PFSK-1 (cell line): ENCODE data around the gene KIRREL3.

Source experiments
- FOXP2 ChIP-seq: optimal IDR thresholded peaks from 2 replicates; pipeline ENCODE3; 2011; ENCODE audit warnings: borderline replicate concordance, control low read depth, inconsistent platforms; ENCODE audit not compliant: insufficient read depth; ENCODE audit errors: extremely low read length, extremely low read depth
- POLR2AphosphoS5 ChIP-seq: IDR thresholded peaks from 2 replicates; pipeline ENCODE4 v1.6.1; 2012; ENCODE audit warnings: low read depth, mild to moderate bottlenecking, control low read depth, low read length, moderate library complexity
- SIN3A ChIP-seq: IDR thresholded peaks from 2 replicates; pipeline ENCODE4 v1.6.1; 2012; ENCODE audit warnings: mild to moderate bottlenecking, low read length, moderate library complexity, borderline replicate concordance; ENCODE audit not compliant: insufficient read depth
- TAF1 ChIP-seq: IDR thresholded peaks from 2 replicates; pipeline ENCODE4 v1.6.1; 2012; ENCODE audit warnings: low read length, control low read depth, borderline replicate concordance; ENCODE audit not compliant: insufficient read depth
- TF ChIP-seq, protein P1 (sequence below), 2 experiments: IDR thresholded peaks; 2 replicates each; pipeline versions ENCODE4 v1.6.1 to v1.8.0; 2011 to 2012; ENCODE audit warnings: low read depth in 2 of 2, low read length in 2 of 2, control low read depth in 1 of 2, inconsistent platforms in 1 of 2, mild to moderate bottlenecking in 1 of 2, moderate library complexity in 1 of 2; ENCODE audit not compliant: insufficient read depth in 1 of 2

KIRREL3 gene

DNA sequence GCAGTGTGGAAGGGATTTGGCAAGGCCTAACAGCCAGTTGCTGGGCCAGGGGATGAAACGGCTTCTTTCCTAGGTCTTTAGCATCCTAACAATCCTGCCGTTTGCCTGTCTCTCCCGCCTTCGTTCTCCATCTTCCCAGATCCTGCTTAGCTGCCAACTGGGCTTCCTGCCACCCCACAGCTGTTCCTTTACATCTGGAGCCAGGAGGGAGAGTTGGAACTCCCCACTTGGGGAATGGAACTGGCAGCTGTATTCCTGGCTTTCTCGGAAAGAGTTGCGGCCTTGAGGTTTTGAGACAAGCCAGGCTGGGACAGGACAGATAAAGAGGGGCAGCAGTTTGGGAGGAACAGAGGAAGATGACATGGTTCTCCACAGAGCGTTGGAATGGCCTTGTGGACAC is 585.4 kb downstream of the KIRREL3 start:
- TF ChIP-seq TAF1 (no peak), FOXP2 (no peak), POLR2AphosphoS5 (no peak), SIN3A (no peak)
- TF ChIP-seq, protein P1, sequence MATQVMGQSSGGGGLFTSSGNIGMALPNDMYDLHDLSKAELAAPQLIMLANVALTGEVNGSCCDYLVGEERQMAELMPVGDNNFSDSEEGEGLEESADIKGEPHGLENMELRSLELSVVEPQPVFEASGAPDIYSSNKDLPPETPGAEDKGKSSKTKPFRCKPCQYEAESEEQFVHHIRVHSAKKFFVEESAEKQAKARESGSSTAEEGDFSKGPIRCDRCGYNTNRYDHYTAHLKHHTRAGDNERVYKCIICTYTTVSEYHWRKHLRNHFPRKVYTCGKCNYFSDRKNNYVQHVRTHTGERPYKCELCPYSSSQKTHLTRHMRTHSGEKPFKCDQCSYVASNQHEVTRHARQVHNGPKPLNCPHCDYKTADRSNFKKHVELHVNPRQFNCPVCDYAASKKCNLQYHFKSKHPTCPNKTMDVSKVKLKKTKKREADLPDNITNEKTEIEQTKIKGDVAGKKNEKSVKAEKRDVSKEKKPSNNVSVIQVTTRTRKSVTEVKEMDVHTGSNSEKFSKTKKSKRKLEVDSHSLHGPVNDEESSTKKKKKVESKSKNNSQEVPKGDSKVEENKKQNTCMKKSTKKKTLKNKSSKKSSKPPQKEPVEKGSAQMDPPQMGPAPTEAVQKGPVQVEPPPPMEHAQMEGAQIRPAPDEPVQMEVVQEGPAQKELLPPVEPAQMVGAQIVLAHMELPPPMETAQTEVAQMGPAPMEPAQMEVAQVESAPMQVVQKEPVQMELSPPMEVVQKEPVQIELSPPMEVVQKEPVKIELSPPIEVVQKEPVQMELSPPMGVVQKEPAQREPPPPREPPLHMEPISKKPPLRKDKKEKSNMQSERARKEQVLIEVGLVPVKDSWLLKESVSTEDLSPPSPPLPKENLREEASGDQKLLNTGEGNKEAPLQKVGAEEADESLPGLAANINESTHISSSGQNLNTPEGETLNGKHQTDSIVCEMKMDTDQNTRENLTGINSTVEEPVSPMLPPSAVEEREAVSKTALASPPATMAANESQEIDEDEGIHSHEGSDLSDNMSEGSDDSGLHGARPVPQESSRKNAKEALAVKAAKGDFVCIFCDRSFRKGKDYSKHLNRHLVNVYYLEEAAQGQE (IDR thresholded peaks at IDR 0.05; ENCODE audit: insufficient read depth in 1 of 2, low read depth in 2 of 2, low read length in 2 of 2), result no peak

DNA sequence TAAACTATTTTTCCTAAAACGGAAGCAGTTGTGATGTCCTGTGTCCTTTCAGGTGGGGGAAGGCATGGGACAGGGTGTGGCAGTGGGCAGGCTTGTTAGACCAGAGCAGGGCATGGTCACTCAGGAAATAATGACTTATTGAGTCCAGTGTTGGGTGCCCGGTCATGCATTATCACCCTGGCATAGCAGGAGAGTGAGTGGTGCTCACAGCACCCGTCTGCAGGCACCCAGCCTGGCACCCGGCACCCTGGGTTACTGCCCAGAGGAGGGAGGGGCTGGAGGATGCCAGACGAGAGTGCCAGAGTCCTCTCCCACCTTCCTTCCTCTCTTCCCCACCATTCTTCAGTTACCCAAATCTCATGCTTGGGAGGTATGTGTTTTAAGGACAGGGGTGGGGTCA is 586.0 kb downstream of the KIRREL3 start:
- TF ChIP-seq SIN3A (no peak), POLR2AphosphoS5 (no peak), TAF1 (no peak), FOXP2 (no peak)
- TF ChIP-seq, protein P1 (IDR thresholded peaks at IDR 0.05; ENCODE audit: insufficient read depth in 1 of 2, low read depth in 2 of 2, low read length in 2 of 2), result no peak

DNA sequence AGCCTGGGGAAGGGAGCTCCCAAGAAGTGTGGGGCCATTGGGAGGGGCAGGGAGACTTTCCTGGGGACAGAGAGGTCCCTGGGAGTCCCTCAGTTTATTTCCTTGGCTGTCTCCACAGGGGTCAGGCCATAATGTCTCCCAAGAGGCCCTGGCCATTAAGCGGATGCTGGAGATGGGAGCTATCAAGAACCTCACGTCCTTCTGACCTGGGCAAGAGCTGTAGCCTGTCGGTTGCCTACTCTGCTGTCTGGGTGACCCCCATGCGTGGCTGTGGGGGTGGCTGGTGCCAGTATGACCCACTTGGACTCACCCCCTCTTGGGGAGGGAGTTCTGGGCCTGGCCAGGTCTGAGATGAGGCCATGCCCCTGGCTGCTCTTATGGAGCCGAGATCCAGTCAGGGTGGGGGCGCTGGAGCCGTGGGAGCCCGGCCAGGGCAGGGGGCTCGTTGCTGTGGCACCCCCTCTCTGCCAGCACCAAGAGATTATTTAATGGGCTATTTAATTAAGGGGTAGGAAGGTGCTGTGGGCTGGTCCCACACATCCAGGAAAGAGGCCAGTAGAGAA is 586.6 kb downstream of the KIRREL3 start:
- TF ChIP-seq TAF1 (no peak), SIN3A (no peak), POLR2AphosphoS5 (no peak), FOXP2 (no peak)

DNA sequence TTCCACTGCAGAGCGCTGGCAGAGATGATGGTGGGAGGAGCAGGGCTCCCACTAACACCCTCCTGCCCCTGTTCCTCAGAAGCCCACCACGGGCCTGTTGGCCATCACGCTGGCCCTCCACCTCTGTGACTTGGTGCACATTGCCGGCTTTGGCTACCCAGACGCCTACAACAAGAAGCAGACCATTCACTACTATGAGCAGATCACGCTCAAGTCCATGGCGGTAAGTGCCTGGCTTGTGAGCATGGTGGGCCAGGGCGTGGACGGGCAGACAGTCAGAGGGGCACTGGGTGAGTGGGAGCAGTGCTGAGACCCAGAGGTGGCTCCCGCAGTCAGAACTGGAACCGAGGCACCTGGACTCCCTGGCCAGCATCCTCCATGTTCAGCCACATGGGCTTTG is 587.1 kb downstream of the KIRREL3 start:
- TF ChIP-seq FOXP2, result no peak
- no peak for TF ChIP-seq TAF1
- TF ChIP-seq, protein P1 (IDR thresholded peaks at IDR 0.05; ENCODE audit: insufficient read depth in 1 of 2, low read depth in 2 of 2, low read length in 2 of 2), result no peak
- no peak for TF ChIP-seq POLR2AphosphoS5
- TF ChIP-seq SIN3A, result no peak

DNA sequence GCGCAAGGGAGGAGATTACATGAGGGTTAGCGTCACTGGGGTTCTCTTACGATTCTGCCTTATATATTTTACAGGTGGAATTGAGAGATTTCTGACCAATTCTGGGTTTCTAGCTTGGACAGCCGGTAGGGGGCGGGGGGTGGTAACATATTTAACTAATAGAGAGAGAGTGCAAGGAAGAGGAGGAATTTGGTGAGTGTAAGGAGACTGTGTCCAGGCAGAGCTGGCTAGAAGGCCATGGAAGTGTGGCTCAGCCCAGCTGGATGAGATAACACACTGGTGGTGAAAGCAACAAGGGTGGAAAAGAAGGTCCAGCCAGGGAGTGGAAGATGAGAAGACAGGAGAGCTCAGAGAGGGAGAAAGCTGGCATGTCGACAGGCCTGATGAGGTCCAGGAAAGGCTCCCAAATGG is 588.6 kb downstream of the KIRREL3 start:
- TF ChIP-seq TAF1 (no peak), SIN3A (no peak), POLR2AphosphoS5 (no peak), FOXP2 (no peak)
- TF ChIP-seq, protein P1 (IDR thresholded peaks at IDR 0.05; ENCODE audit: insufficient read depth in 1 of 2, low read depth in 2 of 2, low read length in 2 of 2), result no peak
